Peyer's patch (tissue), 4 donors: ENCODE data around the gene PAM16. TPM values are rescaled to one million over a fixed set of nuclear protein-coding genes. Genes with fewer than 3 reads are reported as not detected.
"Not testable (repeated sequence)": the region's sequence is repeated elsewhere in the genome, so short reads cannot be mapped to it uniquely, and the experiment has no call there.

ENCODE experiments used
- DNase-seq, 3 donors: peaks; one replicate each; pipeline ENCODE4 v3.0.0-alpha.2; 2017 to 2019
- H3K27ac ChIP-seq, 4 donors: fragments of 200-600 bp; sonication (generic); one replicate each; pipeline ENCODE4 v1.5.1; 2016 to 2019
- H3K27me3 ChIP-seq, 2 donors: fragments of 200-600 bp; sonication (generic); one replicate each; pipeline ENCODE4 v1.5.1; 2019
- H3K36me3 ChIP-seq, 3 donors: fragments of 200-600 bp; sonication (generic); one replicate each; pipeline ENCODE4 v1.5.1; 2016 to 2019
- H3K4me1 ChIP-seq, 4 donors: fragments of 200-600 bp; sonication (generic); one replicate each; pipeline ENCODE4 v1.5.1; 2016 to 2019
- H3K4me3 ChIP-seq, 4 donors: fragments of 200-600 bp; sonication (generic); 1 replicate in 3 of 4; 2 replicates in 1 of 4; pipeline ENCODE4 v1.5.1; 2016 to 2019; ENCODE audit warnings: mild to moderate bottlenecking in 1 of 4
- H3K9me3 ChIP-seq, 4 donors: fragments of 200-600 bp; sonication (generic); one replicate each; pipeline ENCODE4 v1.5.1; 2016 to 2019; ENCODE audit warnings: mild to moderate bottlenecking in 1 of 4
- POLR2A ChIP-seq, 2 donors: fragments of 450-650 bp; IDR thresholded peaks; one replicate each; pipeline ENCODE4 v1.5.1; 2017; ENCODE audit warnings: antibody characterized with exemption in 2 of 2, mild to moderate bottlenecking in 2 of 2, moderate library complexity in 2 of 2
- total RNA-seq, 4 donors: library from RNA; depleted of rRNA; stranded (reverse); fragments of >200 nt; gene quantifications; one replicate each; pipeline ENCODE4 v1.1.0, GENCODE V29; 2016
- TF ChIP-seq, protein P1 (sequence below), 6 experiments: fragments of 450-650 bp in 4 of 6; fragments of 200-600 bp in 2 of 6; sonication (generic) in 1 of 6; IDR thresholded peaks; one replicate each; pipeline ENCODE4 v1.5.1; 2017 to 2019; ENCODE audit warnings: antibody characterized with exemption in 6 of 6, mild to moderate bottlenecking in 3 of 6, moderate library complexity in 1 of 6

PAM16 gene
- total RNA-seq, 4 donors from 2014 or later: 18.2 to 61.4 (median 49.3) TPM

DNA sequence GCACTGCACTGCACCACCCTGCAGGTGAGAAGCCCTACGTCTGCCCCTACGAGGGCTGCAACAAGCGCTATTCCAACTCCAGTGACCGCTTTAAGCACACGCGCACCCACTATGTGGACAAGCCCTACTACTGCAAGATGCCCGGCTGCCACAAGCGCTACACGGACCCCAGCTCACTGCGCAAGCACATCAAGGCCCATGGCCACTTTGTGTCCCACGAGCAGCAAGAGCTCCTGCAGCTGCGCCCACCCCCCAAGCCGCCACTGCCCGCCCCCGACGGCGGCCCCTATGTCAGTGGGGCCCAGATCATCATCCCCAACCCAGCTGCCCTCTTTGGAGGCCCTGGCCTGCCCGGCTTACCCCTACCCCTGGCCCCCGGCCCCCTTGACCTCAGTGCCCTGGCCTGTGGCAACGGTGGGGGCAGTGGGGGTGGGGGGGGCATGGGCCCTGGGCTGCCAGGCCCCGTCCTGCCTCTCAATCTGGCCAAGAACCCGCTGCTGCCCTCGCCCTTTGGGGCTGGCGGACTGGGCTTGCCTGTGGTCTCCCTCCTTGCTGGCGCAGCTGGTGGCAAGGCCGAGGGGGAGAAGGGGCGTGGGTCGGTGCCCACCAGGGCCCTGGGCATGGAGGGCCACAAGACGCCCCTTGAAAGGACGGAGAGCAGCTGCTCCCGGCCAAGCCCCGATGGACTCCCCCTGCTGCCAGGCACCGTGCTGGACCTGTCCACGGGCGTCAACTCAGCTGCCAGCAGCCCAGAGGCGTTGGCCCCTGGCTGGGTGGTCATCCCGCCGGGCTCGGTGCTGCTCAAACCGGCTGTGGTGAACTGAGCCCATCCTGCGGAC is 14.2 kb downstream of the PAM16 start:
- H3K4me1 ChIP-seq: no peaks in the 10 kb centered on the region
- no peaks in the 10 kb centered on the region for H3K27me3 ChIP-seq
- no peak overlapping the region for H3K27ac ChIP-seq
- H3K36me3 ChIP-seq: peaks cover 0 to 25% (median 0%) of the 10 kb centered on the region in 3 donors
- no peak for TF ChIP-seq POLR2A (IDR thresholded peaks at IDR 0.05)
- TF ChIP-seq, protein P1, sequence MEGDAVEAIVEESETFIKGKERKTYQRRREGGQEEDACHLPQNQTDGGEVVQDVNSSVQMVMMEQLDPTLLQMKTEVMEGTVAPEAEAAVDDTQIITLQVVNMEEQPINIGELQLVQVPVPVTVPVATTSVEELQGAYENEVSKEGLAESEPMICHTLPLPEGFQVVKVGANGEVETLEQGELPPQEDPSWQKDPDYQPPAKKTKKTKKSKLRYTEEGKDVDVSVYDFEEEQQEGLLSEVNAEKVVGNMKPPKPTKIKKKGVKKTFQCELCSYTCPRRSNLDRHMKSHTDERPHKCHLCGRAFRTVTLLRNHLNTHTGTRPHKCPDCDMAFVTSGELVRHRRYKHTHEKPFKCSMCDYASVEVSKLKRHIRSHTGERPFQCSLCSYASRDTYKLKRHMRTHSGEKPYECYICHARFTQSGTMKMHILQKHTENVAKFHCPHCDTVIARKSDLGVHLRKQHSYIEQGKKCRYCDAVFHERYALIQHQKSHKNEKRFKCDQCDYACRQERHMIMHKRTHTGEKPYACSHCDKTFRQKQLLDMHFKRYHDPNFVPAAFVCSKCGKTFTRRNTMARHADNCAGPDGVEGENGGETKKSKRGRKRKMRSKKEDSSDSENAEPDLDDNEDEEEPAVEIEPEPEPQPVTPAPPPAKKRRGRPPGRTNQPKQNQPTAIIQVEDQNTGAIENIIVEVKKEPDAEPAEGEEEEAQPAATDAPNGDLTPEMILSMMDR (IDR thresholded peaks at IDR 0.05): no peak
- H3K4me3 ChIP-seq: no peak overlapping the region
- no peaks in the 10 kb centered on the region for H3K9me3 ChIP-seq
- DNase-seq: no peak

DNA sequence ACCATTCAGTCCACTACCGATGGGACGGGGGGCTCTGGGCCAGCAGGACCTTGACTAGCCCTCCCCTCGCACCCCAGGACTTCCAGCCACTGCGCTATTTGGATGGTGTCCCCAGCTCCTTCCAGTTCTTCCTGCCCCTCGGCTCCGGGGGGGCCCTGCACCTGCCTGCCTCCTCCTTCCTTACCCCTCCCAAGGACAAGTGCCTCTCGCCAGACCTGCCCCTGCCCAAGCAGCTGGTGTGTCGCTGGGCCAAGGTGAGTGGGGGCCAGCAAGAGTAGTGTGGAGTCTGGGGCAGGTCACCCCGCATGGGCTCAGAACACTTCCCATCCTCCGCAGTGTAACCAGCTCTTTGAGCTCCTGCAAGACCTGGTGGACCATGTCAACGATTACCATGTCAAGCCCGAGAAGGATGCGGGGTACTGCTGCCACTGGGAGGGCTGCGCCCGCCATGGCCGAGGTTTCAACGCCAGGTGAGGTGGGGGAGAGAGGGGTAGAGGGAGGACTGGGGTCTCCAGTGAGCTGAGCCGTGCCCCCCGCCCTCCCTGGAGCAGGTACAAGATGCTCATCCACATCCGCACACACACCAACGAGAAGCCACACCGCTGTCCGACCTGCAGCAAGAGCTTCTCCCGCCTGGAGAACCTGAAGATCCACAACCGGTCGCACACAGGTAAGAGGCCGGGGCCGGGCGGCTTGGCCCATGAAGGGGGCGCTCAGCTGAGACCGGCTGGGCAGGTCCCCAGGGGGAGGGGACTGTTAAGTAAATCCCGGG is 16.2 kb downstream of the PAM16 start:
- DNase-seq: peak in 1 of 3 donors; percentile 44
- TF ChIP-seq, protein P1 (IDR thresholded peaks at IDR 0.05): no peak
- TF ChIP-seq POLR2A (IDR thresholded peaks at IDR 0.05): no peak
- H3K36me3 ChIP-seq: peaks cover 0 to 10% (median 0%) of the 10 kb centered on the region in 3 donors
- no peaks in the 10 kb centered on the region for H3K9me3 ChIP-seq
- H3K4me3 ChIP-seq: no peak overlapping the region
- no peak overlapping the region for H3K27ac ChIP-seq
- H3K4me1 ChIP-seq: no peaks in the 10 kb centered on the region
- no peaks in the 10 kb centered on the region for H3K27me3 ChIP-seq

GRCh38 chr16:4333714-4334113 is 17.4 kb downstream of the PAM16 start:
- H3K9me3 ChIP-seq, H3K27ac ChIP-seq, H3K4me3 ChIP-seq, DNase-seq, H3K4me1 ChIP-seq, H3K27me3 ChIP-seq, H3K36me3 ChIP-seq: not testable (repeated sequence)

GRCh38 chr16:4333308-4333638 is 17.8 kb downstream of the PAM16 start:
- Histone ChIP-seq H3K27ac (no peak overlapping the region), H3K4me1 (peaks cover 0 to 10% (median 4%) of the 10 kb centered on the region in 4 donors), H3K36me3 (peaks cover 0 to 2% (median 0%) of the 10 kb centered on the region in 3 donors), H3K4me3 (no peak overlapping the region), H3K9me3 (no peaks in the 10 kb centered on the region), H3K27me3 (no peaks in the 10 kb centered on the region)
- TF ChIP-seq POLR2A (IDR thresholded peaks at IDR 0.05): no peak
- TF ChIP-seq, protein P1 (IDR thresholded peaks at IDR 0.05): no peak
- no peak for DNase-seq

GRCh38 chr16:4332623-4333307 is 18.4 kb downstream of the PAM16 start:
- Histone ChIP-seq H3K4me3 (no peak overlapping the region), H3K36me3 (no peaks in the 10 kb centered on the region), H3K27ac (no peak overlapping the region), H3K4me1 (peaks cover 0 to 15% (median 10%) of the 10 kb centered on the region in 4 donors), H3K9me3 (no peaks in the 10 kb centered on the region), H3K27me3 (no peaks in the 10 kb centered on the region)
- TF ChIP-seq POLR2A (IDR thresholded peaks at IDR 0.05): no peak
- TF ChIP-seq, protein P1 (IDR thresholded peaks at IDR 0.05): no peak
- peak in 1 of 3 donors; percentile 39 for DNase-seq
